Jurkat, Clone E6-1 (cell line): Measurements from ENCODE around the gene BMP7. TPM values are rescaled to one million over a fixed set of nuclear protein-coding genes. Genes with fewer than 3 reads are reported as not detected.

Experiments used
- DNase-seq: peaks from one replicate; pipeline ENCODE4 v3.0.0-alpha.2; 2011; ENCODE audit warnings: low read depth, low spot score
- H3K4me3 ChIP-seq: 2 replicates; pipeline ENCODE4 v1.5.1; 2011; ENCODE audit warnings: mild to moderate bottlenecking, low read length, control low read depth, moderate library complexity
- polyA plus RNA-seq: library from polyadenylated mRNA; unstranded; fragments of >200 nt; gene quantifications from one replicate; pipeline ENCODE4 v1.2.1, GENCODE V29; 2012; ENCODE audit warnings: missing spikeins; ENCODE audit not compliant: insufficient read length, insufficient read depth

Gene BMP7
- not detected for polyA plus RNA-seq

DNA sequence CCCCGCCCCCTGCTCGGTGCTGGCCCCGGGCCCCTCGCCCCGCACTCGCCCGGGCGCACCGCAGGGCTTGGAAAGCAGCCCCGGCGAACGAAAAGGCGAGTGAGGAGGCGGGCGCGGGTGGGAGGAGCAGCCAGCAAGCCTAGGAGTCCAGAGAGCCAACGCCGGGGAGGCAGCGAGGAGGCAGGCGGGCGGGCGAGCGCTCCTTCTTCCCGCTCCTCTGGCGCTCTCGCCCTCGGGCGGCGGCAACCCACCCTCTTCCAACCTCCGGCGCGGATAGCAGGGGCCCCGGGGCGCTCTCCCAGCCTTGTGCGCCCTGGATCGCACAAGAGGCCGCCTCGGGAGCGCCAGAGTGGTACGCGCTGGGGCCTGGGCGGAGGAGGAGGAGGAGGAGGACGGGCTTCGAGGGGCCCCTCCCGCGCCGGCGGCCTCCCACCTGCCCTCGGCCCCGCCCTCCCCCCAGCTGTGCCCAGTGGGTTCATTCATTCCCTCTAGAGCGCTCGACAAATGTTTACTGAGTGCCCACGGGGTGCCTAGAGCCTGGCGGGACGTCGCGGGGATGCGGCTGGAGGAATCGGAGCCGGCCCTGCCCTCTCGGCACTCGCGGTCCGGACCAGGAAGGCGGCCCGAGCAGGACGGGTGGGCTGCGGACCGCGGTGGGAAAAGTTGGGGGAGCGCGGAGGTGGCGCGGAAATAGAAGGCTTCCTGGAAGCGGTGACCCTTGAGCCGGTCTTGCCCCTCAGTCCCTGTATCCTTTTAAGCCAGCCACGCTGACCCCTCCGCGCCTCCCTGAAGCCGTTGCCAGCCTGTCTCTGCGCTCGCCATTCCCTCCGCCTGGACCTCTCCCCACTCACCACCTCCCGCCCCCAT is at the start of gene BMP7:
Gene BMP7, minus strand, starts transcription at position 351 of the 867 bp plus-strand sequence. CDS start 519 bp downstream, outside the sequence.
- no peak within 1 kb of the TSS for H3K4me3 ChIP-seq
- no peak for DNase-seq

DNA sequence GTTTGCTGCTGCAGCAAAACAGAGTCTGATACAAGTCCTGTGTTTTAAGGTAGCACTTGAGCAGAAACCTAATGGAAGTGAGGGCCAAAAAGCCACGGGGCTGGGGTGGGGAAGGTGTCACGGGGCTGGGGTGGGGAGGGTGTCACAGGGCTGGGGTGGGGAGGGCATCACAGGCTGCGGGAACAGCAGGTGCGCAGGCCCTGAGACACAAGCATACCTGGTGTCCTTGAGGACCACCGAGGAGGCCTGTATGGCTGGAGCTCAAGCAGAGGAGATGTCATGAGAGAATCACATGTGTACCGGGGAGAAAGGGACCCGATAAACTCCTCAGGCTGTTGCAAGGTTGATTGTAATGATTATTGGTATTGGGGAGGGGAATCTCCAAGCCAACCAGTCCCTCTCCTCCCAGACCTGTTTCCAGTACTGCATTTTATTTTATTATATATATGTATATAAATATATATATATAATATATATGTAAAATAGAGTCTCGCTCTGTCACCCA is 49.6 kb upstream of the BMP7 start:
- H3K4me3 ChIP-seq = no peak overlapping the region
- DNase-seq = no peak

DNA sequence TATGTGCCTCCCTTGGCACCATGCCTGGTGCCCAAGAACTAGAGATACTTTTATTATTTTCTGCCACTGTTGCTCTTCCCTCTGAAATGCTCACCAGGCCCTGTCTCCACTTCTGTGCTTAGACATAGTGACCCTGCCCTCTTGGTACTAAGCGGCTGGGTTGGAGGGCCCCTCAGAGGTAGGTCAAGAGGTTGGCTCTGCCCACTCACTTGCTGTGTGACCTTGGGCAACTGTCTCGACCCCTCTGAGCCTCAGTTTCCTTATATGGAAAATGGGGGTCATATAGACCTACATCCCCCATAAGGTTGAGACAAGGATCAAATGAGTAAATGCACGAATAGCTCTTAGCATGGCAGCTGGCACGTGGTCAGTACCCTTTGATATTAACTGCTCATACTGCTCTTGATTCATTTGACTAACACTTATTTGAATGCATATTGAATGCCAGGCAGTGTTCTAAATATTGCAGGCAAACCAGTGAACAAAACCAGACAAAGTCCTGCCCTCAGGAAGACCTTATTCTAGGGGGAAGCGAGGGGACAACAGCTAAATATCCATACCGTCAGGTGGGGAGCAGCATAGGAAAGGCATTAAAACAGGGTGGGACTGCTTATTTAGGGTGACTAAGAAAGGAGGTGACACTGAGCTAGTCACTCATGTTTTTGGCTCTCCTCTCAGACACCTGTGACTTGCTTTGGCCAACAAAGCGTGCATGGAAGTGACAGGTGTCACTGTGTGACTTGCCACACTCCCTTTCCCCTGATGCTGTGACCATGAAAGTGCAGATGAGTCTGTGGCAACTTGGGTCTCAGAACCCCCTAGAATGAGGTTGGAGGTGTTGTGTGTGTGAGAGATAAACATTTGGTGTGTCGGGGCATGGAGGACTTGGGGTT is 48.9 kb upstream of the BMP7 start:
- no peak overlapping the region for H3K4me3 ChIP-seq
- DNase-seq = peak; percentile 31

DNA sequence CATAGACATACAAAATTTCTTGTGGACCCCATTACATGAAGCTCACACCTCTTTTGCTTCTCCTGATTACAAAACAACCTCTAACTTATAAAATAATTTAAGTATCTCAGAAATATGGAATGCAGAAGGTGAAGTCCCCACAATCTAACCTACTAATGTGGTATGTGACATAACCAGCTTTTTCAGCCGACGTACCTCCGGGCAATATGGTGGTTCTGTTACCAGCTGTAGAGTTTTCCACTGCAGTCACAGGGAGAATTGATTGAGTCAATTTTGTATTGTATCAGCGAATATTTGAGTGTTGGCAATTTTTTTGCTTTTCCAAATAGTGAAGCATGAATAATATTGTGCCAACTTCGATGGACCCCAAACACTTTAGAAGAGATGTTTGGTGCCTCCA is 47.5 kb upstream of the BMP7 start:
- H3K4me3 ChIP-seq = no peak overlapping the region
- DNase-seq = no peak

DNA sequence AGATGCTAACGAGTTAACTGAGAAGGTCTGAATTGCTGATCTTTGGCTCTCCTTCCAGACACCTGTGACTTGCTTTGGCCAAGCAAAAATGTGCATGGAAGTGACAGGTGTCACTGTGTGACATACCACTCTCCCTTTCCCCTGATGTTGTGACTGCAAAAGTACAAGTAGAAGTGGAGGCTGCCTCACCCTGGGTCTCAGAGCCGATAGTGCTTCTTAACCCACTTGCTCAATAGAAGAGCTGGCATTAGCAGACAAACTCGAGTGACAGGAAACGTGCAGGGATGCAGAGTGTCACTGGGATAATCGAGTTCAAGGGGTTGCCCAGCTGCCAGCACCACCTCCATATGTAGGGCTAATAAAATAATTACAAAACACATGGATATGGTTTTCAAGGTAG is 46.8 kb upstream of the BMP7 start:
- H3K4me3 ChIP-seq = no peak overlapping the region
- DNase-seq = no peak

DNA sequence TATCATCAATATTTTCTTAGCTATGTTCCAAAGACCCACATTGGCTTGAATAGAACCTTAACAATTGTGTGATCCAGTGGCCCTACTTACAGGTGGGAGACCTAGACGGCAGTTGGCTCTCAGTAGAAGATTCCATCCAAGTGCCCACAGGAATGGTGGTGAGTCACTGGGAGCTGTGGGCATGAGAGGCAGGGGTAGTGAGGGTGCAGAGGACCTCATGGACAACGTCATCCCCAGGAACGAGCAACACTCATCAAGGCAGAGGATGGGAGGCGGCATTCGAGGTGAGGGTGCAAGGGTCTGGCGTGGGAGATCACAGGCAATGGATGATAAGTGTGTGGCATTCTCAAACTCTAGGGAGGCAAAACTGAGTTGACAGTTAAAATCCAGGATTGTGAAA is 45.7 kb upstream of the BMP7 start:
- H3K4me3 ChIP-seq = no peak overlapping the region
- DNase-seq = no peak

DNA sequence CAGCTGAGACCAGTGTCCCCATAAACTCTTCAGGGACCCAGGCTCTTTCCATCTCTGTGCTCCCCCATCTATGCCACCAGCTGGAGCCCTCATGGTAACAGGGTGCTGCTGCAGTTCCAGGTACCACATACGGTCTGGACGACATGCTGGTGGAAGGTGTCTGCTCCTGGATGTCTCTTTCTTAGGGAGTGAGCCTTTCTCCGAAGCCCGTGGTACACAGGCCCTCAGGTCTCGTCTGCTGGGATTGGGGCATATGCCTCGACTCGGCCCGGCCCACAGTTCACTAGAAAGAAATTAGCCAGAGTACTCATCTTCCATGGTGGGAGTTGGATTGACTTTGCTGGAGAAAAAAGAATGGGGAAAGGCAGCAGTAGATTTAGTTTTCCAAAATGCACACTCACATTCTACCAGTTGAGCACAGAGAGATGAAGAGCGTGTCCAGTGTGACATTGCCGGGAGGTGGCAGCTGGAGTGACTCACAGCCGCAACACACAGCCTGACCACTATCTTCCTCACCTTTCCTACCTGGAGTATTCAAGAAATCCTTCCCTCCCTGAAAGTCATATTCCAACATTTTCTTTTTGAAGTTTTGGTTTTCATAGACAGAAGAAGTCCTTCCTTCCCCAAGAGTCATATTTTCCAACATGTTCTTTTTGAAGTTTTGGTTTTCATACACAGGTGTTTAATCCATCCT is 44.5 kb upstream of the BMP7 start:
- H3K4me3 ChIP-seq = no peak overlapping the region
- DNase-seq = no peak

DNA sequence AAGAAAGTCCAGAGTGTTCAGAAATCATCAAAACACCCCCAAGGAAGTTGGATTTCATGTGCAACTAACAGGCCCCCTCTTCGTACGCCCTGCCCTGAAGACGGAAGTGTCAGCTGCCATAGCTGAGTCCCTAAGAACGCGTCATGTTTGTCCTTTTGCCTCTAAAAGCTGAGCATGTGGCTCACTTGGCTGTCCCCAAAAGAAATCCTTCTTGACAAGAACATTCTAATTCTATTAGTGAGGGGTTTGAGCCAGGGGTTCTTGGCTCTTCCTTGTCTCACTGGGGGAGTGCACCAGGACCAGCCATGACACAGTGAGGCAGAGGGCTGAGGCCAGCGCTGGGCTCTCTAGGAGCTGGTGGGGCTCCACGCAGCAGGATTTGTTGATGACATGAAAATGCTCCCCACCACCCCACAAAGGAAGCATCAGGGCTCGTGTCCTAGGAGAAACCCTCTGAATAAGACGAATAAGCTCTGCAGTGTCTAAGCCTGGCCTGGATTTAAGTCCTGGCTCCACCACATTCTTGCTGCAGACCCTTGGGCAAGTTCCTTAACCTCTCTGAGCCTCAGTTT is 43.2 kb upstream of the BMP7 start:
- no peak for DNase-seq
- no peak overlapping the region for H3K4me3 ChIP-seq

DNA sequence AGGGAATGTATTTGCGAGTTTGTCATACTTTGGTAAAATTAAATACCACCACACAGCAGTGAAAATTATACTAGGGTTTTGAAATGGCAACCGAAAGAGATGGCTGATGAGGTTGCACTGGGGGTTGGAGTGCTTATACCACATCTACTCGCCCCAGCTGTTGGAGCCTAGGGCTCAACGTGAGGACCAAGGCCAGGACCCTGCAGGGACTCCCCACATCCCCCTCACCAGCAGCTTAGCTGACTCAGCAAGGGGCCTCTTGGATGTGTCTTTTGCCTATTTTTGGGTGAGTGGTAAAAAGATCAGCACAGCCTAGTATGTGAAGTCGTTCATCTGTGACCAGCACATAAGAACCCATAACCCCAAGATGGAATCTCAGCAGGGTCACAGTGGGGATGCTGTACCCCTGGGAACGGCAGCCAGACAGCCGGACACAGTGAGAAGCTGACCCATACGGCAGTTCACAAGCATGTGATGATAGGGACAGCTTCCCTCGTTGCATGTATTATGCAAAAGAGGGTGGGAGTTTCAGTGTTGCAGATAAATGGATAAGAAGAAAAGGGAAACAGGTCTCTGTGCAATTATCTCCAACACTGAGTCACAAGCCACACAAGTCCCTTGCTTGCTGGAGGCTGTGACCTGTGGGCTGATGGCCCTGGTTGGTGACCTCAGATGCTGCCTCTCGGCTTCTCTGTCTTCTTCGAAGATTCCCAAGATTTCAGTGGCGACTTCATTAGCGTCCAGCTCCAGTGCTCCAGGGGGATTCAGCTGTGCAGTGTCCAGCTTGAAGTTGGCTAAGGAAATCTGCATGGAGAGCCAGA is 42.2 kb upstream of the BMP7 start:
- no peak overlapping the region for H3K4me3 ChIP-seq
- DNase-seq = no peak

DNA sequence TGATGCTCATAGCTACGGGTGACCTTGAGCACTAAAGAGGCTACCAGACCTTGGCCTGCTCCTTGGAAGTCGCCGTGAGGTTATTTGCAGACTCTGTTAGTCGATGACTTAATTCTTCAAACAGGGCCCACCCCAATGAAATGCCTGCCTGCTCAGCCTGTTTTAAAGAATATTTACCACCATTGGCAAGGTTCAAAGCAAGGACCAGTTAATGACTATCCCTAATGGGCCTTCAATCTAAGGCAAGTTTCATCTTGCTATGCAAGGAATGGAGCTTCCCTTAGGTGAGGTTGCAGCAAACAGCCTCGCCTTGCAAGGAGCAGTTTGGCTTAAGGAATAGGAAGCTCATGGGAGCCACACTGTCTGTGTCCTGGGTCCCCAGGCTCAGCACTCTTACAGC is 40.3 kb upstream of the BMP7 start:
- no peak for DNase-seq

DNA sequence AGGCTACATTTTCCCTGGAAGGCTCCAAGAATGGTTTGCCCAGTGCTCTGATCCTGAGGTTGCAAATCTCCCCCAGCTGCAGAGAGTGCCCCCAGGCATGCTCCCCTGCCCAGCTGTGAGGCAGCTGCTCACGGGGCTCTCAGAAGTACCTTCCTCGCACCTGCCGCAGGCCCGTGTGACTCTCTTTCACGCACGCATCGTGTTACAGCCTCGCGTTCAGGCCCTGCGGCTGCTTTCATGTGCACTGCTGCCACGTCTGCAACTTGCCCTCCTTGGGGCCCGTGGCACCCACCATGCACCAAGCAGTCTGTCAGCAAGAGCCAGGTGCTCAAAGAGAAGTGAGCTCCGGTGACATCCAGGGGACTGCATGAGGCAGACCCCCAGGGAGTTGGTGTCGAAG is 34.6 kb upstream of the BMP7 start:
- no peak overlapping the region for H3K4me3 ChIP-seq
- DNase-seq = no peak

More for the DNA sequence above, 40.3 kb upstream of the BMP7 start:
- H3K4me3 ChIP-seq = no peak overlapping the region

DNA sequence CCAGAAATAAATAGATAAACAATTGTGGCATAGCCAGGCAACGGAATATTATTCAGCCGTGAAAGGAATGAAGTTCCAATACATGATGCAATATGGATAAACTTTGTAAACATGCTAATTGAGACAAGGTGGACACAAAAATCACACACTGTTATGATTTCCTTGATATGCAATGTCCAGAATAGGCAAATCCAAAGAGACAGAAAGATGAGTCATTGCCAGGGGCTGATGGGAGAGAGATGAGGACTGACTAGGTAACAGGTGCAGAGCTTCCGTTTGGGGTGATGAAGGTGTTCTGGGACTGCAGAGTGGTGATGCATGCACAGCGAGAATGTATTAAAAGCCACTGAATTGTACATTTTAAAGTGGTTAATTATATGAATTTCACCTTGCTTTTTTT is 32.0 kb upstream of the BMP7 start:
- no peak for DNase-seq
- no peak overlapping the region for H3K4me3 ChIP-seq

DNA sequence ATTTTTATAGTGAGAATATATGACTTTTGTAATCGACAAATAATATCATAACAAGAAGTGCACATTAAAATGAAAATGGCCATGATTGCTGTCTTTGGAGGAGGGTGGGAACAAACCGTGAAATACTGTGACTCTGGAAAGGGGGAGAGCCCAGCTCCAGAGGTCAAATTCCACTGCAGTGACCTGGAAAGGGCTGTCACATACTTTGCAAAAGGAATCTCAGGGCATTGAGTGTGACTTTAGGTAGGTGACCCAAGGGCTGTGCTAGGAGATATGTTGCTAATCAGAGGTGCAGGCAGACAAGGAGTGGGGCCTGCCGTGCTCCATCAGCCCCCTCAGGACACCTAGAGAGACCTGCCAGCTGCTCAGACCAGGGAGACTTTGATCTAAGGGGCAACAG is 28.1 kb upstream of the BMP7 start:
- no peak overlapping the region for H3K4me3 ChIP-seq
- no peak for DNase-seq

DNA sequence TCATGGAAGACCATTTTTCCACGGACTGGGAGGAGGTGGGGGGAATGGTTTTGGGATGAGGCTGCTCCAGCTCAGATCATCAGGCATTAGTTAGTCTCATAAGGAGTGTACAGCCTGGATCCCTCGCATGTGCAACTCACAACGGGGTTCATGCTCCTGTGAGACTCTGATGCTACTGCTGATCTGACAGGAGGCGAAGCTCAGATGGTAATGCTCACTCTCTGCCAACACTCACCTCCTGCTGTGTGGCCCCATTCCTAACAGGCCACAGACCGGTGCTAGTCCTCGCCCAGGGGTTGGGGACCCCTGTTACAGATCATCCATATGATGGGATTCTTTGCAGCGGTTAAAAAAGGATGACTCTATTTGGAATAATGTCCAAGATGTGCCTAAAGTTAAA is 27.6 kb upstream of the BMP7 start:
- no peak overlapping the region for H3K4me3 ChIP-seq

DNA sequence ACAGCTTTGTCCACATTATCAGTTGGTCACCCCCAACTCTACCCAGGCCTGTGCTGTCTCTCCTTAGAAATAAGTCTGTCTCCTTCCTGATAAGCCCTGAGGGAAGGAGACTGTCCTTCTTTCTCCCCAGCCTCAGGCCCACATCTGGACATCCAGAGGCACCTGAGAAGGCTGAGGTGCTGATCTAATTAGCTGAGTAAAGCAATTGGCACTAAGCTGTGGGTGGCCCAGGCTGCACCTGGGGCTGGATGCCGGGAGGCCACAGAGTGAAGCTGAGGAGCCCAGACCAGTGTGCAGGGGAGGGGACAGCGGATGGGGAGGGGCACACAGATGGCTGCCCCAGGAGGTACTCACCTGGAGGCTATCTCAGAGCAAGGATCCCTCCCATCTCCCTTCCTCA is 26.2 kb upstream of the BMP7 start:
- no peak overlapping the region for H3K4me3 ChIP-seq
- no peak for DNase-seq

More for the DNA sequence above, 27.6 kb upstream of the BMP7 start:
- no peak for DNase-seq

DNA sequence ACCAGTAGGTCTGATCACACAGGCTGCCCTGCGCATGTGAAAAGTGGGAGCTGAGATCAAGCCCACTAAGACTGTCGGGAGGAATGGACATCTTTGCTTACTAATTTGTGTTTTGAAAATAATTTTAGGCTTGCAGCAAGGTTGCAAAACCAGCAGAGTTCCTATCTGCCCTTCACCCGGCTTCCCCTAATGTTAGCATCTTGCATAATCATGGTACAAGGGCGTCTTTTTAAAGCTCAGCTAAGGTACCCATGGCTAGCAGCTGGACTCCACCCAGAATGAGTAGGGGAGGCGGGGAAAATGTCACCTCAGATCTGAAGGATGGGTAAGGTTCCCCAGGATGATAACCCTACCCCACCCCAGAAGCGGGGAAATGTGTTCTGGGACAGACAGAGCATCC is 25.3 kb upstream of the BMP7 start:
- H3K4me3 ChIP-seq = no peak overlapping the region
- no peak for DNase-seq

DNA sequence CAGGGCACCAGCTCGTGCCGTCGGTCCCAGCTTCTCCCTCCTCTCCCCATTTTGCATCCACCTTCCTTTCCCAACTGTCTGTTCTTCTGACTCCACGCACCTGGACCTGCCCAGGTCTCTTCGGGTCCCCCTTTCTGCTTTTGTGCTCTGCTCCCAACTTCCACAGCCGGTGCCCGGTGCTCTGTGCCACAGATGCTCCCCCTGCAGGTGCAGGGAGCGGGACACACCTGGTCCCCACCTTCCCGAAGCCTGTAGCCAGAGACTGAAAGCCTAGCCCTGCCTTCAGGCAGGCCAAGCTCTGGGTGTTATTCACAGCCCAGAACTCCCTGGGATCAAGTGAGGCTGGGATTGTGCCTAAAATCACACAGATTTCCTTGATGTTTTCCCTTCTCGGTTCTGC is 24.6 kb upstream of the BMP7 start:
- no peak for DNase-seq

DNA sequence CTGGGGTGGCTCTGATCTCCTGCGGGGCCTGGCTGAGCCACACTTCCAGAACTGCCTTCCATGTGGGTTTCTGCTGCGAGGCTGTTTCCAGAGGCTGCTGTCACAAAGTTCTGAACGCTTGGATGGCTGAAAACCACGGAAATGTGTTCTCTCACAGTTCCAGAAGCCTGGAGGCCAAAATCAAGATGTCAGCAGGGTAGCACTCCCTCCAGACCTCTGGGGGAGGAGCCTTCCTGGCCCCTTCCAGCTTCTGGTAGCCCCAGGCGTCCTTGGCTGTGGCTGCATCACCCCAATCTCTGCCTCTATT is 23.7 kb upstream of the BMP7 start:
- no peak overlapping the region for H3K4me3 ChIP-seq
- DNase-seq = no peak

More for the DNA sequence above, 24.6 kb upstream of the BMP7 start:
- no peak overlapping the region for H3K4me3 ChIP-seq
